IMR-90 (cell line): Measurements from ENCODE around the gene DACH1. TPM values are rescaled to one million over a fixed set of nuclear protein-coding genes. Genes with fewer than 3 reads are reported as not detected.

Experiments used
- ATAC-seq: fragments of 200-7000 bp; cut with Tn5 transposase; 2 replicates; pipeline ENCODE4 v1.9.1; 2020; ENCODE audit warnings: low read depth, mild to moderate bottlenecking, moderate library complexity
- BruUV-seq: library from RNA; stranded (reverse); fragments of 400-500 nt; replicated peaks from 2 replicates; lab custom pipeline; 2021; lab: Mats Ljungman, UMichigan
- CTCF ChIA-PET: fragments of 300-600 bp; formaldehyde crosslinking; extraction: SDS; loops from one replicate; lab custom pipeline; 2021; ENCODE audit warnings: antibody characterized with exemption; lab: Yijun Ruan, JAX
- POLR2A ChIA-PET: fragments of 300-600 bp; sonication (Branson Sonifier 250); formaldehyde crosslinking; loops from one replicate; lab custom pipeline; 2022; ENCODE audit warnings: antibody characterized with exemption; ENCODE audit not compliant: unreplicated experiment; lab: Charles Lee
- DNase-seq: peaks from one replicate; pipeline ENCODE4 v3.0.0; 2013
- H2AFZ ChIP-seq: replicated peaks from 2 replicates; pipeline ENCODE3; 2013; ENCODE audit warnings: low read length, mild to moderate bottlenecking; ENCODE audit not compliant: poor library complexity
- H2AK5ac ChIP-seq: 2 replicates; pipeline ENCODE4 v1.6.1; 2013; ENCODE audit warnings: low read depth, low read length, inconsistent platforms
- H2AK9ac ChIP-seq: replicated peaks from 2 replicates; pipeline ENCODE3; 2013; ENCODE audit warnings: mild to moderate bottlenecking, low read depth, low read length, moderate library complexity; ENCODE audit not compliant: poor library complexity
- H2BK120ac ChIP-seq: 2 replicates; pipeline ENCODE4 v1.6.1; 2013; ENCODE audit warnings: low read depth, low read length, inconsistent platforms
- H2BK15ac ChIP-seq: 3 replicates; pipeline ENCODE4 v1.6.1; 2013; ENCODE audit warnings: low read depth, low read length, inconsistent platforms
- H2BK20ac ChIP-seq: 2 replicates; pipeline ENCODE4 v1.6.1; 2013; ENCODE audit warnings: low read depth, mild to moderate bottlenecking, inconsistent platforms, low read length, moderate library complexity
- H2BK5ac ChIP-seq: 2 replicates; pipeline ENCODE4 v1.6.1; 2013; ENCODE audit warnings: mild to moderate bottlenecking, low read depth, low read length, inconsistent platforms; ENCODE audit not compliant: poor library complexity, severe bottlenecking
- H3K14ac ChIP-seq: replicated peaks from 2 replicates; pipeline ENCODE4 v1.6.1; 2013; ENCODE audit warnings: low read depth, low read length, inconsistent platforms
- H3K18ac ChIP-seq: 2 replicates; pipeline ENCODE4 v1.6.1; 2013; ENCODE audit warnings: low read depth, low read length, control low read depth
- H3K23ac ChIP-seq: 2 replicates; pipeline ENCODE4 v1.6.1; 2013; ENCODE audit warnings: low read depth, low read length, inconsistent platforms
- H3K27ac ChIP-seq: 2 replicates; pipeline ENCODE4 v1.5.1; 2013; ENCODE audit warnings: mild to moderate bottlenecking, control low read depth, low read length; ENCODE audit not compliant: insufficient read depth
- H3K27me3 ChIP-seq: 2 replicates; pipeline ENCODE4 v1.6.1; 2013; ENCODE audit warnings: low read length; ENCODE audit not compliant: control insufficient read depth, insufficient read depth
- H3K36me3 ChIP-seq: 2 replicates; pipeline ENCODE4 v1.6.1; 2013; ENCODE audit warnings: low read length, mixed read lengths; ENCODE audit not compliant: control insufficient read depth, insufficient read depth
- H3K4ac ChIP-seq: 2 replicates; pipeline ENCODE4 v1.6.1; 2013; ENCODE audit warnings: low read depth, low read length, inconsistent platforms
- H3K4me1 ChIP-seq: 2 replicates; pipeline ENCODE4 v1.6.1; 2013; ENCODE audit warnings: low read length, mixed read lengths; ENCODE audit not compliant: control insufficient read depth, insufficient read depth
- H3K4me2 ChIP-seq: 2 replicates; pipeline ENCODE4 v1.6.1; 2013; ENCODE audit warnings: low read depth, mild to moderate bottlenecking, control low read depth, low read length, moderate library complexity
- H3K4me3 ChIP-seq: 2 replicates; pipeline ENCODE4 v1.5.1; 2013; ENCODE audit warnings: low read depth, mild to moderate bottlenecking, control low read depth, low read length, moderate library complexity; ENCODE audit not compliant: insufficient read depth
- H3K56ac ChIP-seq: 2 replicates; pipeline ENCODE4 v1.6.1; 2013; ENCODE audit warnings: low read length, inconsistent platforms; ENCODE audit not compliant: insufficient read depth; ENCODE audit errors: extremely low read depth
- H3K79me1 ChIP-seq, 2 experiments: 2 replicates each; pipeline ENCODE4 v1.6.1; 2013; ENCODE audit warnings: low read length in 2 of 2, inconsistent platforms in 1 of 2, low read depth in 1 of 2
- H3K9ac ChIP-seq: 2 replicates; pipeline ENCODE4 v1.6.1; 2013; ENCODE audit warnings: low read depth, low read length, control low read depth
- H3K9me1 ChIP-seq: 2 replicates; pipeline ENCODE4 v1.6.1; 2013; ENCODE audit warnings: low read length, inconsistent platforms; ENCODE audit not compliant: insufficient read depth
- H3K9me3 ChIP-seq: 2 replicates; pipeline ENCODE4 v1.6.1; 2013; ENCODE audit warnings: low read length; ENCODE audit not compliant: control insufficient read depth, insufficient read depth
- H4K20me1 ChIP-seq: 2 replicates; pipeline ENCODE4 v1.6.1; 2013; ENCODE audit warnings: low read length, inconsistent platforms; ENCODE audit not compliant: insufficient read depth
- H4K5ac ChIP-seq: 2 replicates; pipeline ENCODE4 v1.6.1; 2013; ENCODE audit warnings: mild to moderate bottlenecking, low read depth, low read length, control low read depth
- H4K8ac ChIP-seq, 2 experiments: 2 replicates each; pipeline ENCODE4 v1.6.1; 2013; ENCODE audit warnings: low read depth in 2 of 2, low read length in 2 of 2, control low read depth in 1 of 2, inconsistent platforms in 1 of 2
- H4K91ac ChIP-seq: 2 replicates; pipeline ENCODE4 v1.6.1; 2013; ENCODE audit warnings: low read depth, low read length, inconsistent platforms; ENCODE audit not compliant: insufficient read depth
- BHLHE40 ChIP-seq: fragments of 150-350 bp; IDR thresholded peaks from 2 replicates; pipeline ENCODE4 v1.6.1; 2016; ENCODE audit warnings: mild to moderate bottlenecking, low read depth, low read length
- CHD1 ChIP-seq: IDR thresholded peaks from 2 replicates; pipeline ENCODE4 v1.6.1; 2012; ENCODE audit warnings: low read depth, low read length, improper control_type of control experiment
- MAFK ChIP-seq: IDR thresholded peaks from 2 replicates; pipeline ENCODE4 v1.6.1; 2012; ENCODE audit warnings: low read depth, low read length, improper control_type of control experiment
- RCOR1 ChIP-seq: IDR thresholded peaks from 2 replicates; pipeline ENCODE4 v1.6.1; 2012; ENCODE audit warnings: mild to moderate bottlenecking, low read length, improper control_type of control experiment; ENCODE audit not compliant: insufficient replicate concordance
- RFX5 ChIP-seq: IDR thresholded peaks from 2 replicates; pipeline ENCODE4 v1.8.0; 2012; ENCODE audit warnings: low read depth, mild to moderate bottlenecking, low read length, moderate library complexity
- SMC3 ChIP-seq: fragments of 150-350 bp; IDR thresholded peaks from 2 replicates; pipeline ENCODE4 v1.6.1; 2016; ENCODE audit warnings: low read depth, mild to moderate bottlenecking, antibody characterized with exemption, low read length, moderate library complexity
- WGBS, 2 experiments: methylation state at CpG; one replicate each; pipeline versions ENCODE4 v1.1.5 to v1.1.7; 2013; ENCODE audit warnings: missing lambda C conversion rate in 2 of 2; ENCODE audit not compliant: insufficient read length in 1 of 2; ENCODE audit errors: extremely low coverage in 2 of 2; 5-methylcytosine and 5-hydroxymethylcytosine counted together
- dilution Hi-C: fragments of 300-500 bp; cut with HindIII; formaldehyde crosslinking; loops from one replicate; pipeline ENCODE4 v1.14.3; 2018; ENCODE audit warnings: low sequenced_read_pairs; ENCODE audit not compliant: unreplicated experiment
- in situ Hi-C: fragments of 300-500 bp; cut with MboI; formaldehyde crosslinking; loops from 3 replicates; pipeline ENCODE4 v1.14.3; 2019; ENCODE audit warnings: low sequenced_read_pairs, inconsistent platforms, mixed read lengths
- intact Hi-C: fragments of 100-400 bp; cut with micrococcal nuclease; formaldehyde crosslinking; loops from 2 replicates; pipeline ENCODE4 v1.10.0; 2022
- polyA plus RNA-seq, 3 experiments: library from polyadenylated mRNA; depleted of rRNA; stranded (reverse); fragments of >200 nt; gene quantifications; 2 replicates each; pipeline ENCODE4 v1.2.3, GENCODE V29; 2012; ENCODE audit warnings: low replicate concordance in 1 of 3
- total RNA-seq: library from RNA; depleted of rRNA; stranded (reverse); fragments of >200 nt; gene quantifications from 2 replicates; pipeline ENCODE4 v1.2.3, GENCODE V29; 2012
- TF ChIP-seq, protein P1 (sequence below): fragments of 150-350 bp; IDR thresholded peaks from 2 replicates; pipeline ENCODE4 v1.6.1; 2017; ENCODE audit warnings: mild to moderate bottlenecking, antibody characterized with exemption, low read length, low read depth
- TF ChIP-seq, protein P2 (sequence below): fragments of 150-350 bp; IDR thresholded peaks from 2 replicates; pipeline ENCODE4 v1.6.1; 2016; ENCODE audit warnings: low read depth, mild to moderate bottlenecking, low read length, moderate library complexity, borderline replicate concordance

Gene DACH1
- total and polyA plus RNA-seq, 2 of the 4 experiments (the other 2 are of a cell fraction), result not detected

DNA sequence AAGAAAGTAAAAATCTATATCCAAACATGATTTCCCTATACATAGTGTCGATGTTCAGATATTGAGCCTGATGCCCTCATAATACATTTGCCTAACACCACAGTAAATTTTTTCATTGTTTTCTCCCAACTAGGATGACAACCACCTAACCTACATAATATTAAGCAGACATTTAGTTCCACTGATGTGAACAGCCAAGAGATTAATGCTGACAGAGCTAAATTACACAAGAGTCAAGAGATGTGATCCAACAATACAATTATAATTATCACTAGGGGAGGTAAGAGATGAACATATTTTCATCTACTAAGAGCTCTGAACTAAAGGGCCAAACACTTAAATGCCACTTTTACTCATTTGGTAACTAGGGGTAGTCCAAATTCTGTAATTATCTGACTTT, 145.9 kb downstream of the DACH1 start:
- Histone ChIP-seq H4K5ac (no peak overlapping the region), H3K27me3 (no peaks in the 10 kb centered on the region), H3K9me1 (no peaks in the 10 kb centered on the region), H3K4me2 (no peak overlapping the region), H2BK5ac (no peak overlapping the region), H2BK15ac (no peak overlapping the region), H3K4me1 (no peaks in the 10 kb centered on the region), H3K56ac (no peak overlapping the region), H3K4ac (no peak overlapping the region), H3K4me3 (no peak overlapping the region), H3K9me3 (no peaks in the 10 kb centered on the region), H3K79me1 (no peaks in the 10 kb centered on the region), H4K8ac (no peak overlapping the region), H3K27ac (no peak overlapping the region), H3K36me3 (no peaks in the 10 kb centered on the region), H3K9ac (no peak overlapping the region), H2AK9ac (no peak overlapping the region), H3K14ac (no peak overlapping the region), H2BK20ac (no peak overlapping the region), H2BK120ac (no peak overlapping the region), H4K20me1 (no peaks in the 10 kb centered on the region), H3K23ac (no peak overlapping the region), H2AFZ (no peak overlapping the region), H3K18ac (no peak overlapping the region), H2AK5ac (no peak overlapping the region), H4K91ac (no peak overlapping the region)
- no CpG with 5 or more reads among the region's 1 CpG for WGBS, 2 experiments
- ATAC-seq, result no peak
- TF ChIP-seq CHD1 (no peak), BHLHE40 (no peak), SMC3 (no peak), RFX5 (no peak), RCOR1 (no peak), MAFK (peak; percentile 88)
- TF ChIP-seq, protein P1, sequence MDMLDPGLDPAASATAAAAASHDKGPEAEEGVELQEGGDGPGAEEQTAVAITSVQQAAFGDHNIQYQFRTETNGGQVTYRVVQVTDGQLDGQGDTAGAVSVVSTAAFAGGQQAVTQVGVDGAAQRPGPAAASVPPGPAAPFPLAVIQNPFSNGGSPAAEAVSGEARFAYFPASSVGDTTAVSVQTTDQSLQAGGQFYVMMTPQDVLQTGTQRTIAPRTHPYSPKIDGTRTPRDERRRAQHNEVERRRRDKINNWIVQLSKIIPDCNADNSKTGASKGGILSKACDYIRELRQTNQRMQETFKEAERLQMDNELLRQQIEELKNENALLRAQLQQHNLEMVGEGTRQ, result no peak
- TF ChIP-seq, protein P2, sequence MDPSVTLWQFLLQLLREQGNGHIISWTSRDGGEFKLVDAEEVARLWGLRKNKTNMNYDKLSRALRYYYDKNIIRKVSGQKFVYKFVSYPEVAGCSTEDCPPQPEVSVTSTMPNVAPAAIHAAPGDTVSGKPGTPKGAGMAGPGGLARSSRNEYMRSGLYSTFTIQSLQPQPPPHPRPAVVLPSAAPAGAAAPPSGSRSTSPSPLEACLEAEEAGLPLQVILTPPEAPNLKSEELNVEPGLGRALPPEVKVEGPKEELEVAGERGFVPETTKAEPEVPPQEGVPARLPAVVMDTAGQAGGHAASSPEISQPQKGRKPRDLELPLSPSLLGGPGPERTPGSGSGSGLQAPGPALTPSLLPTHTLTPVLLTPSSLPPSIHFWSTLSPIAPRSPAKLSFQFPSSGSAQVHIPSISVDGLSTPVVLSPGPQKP, result no peak
- DNase-seq, result no peak
- intact Hi-C loops, result no loop called here
- dilution Hi-C loops, result no loop called here
- CTCF ChIA-PET, result no interaction called here
- POLR2A ChIA-PET, result no interaction called here
- BruUV-seq, result no TSS peak
- in situ Hi-C loops, result no loop called here
